MM.1S (cell line): Measurements from ENCODE around the gene DNAJC17.

Experiments used
- DNase-seq: peaks from one replicate; pipeline ENCODE4 v3.0.0-alpha.2; 2015
- H2AFZ ChIP-seq: fragments of 300-600 bp; sonication (generic); 2 replicates; pipeline ENCODE4 v1.6.0; 2016; ENCODE audit warnings: antibody characterized with exemption, low read length
- H3F3A ChIP-seq: fragments of 300-600 bp; sonication (generic); 2 replicates; pipeline ENCODE4 v1.6.1; 2016; ENCODE audit warnings: mild to moderate bottlenecking, antibody characterized with exemption, low read length, moderate library complexity, mixed read lengths; ENCODE audit not compliant: insufficient read depth
- H3K27ac ChIP-seq: fragments of 300-600 bp; sonication (generic); 2 replicates; pipeline ENCODE4 v1.5.1; 2016; ENCODE audit warnings: mild to moderate bottlenecking, low read length
- H3K27me3 ChIP-seq: fragments of 300-600 bp; sonication (generic); replicated peaks from 2 replicates; pipeline ENCODE4 v1.6.0; 2016; ENCODE audit warnings: low read length; ENCODE audit not compliant: insufficient read depth
- H3K36me3 ChIP-seq: fragments of 300-600 bp; sonication (generic); replicated peaks from 2 replicates; pipeline ENCODE4 v1.6.1; 2016; ENCODE audit warnings: mild to moderate bottlenecking, low read length, mixed read lengths; ENCODE audit not compliant: insufficient read depth
- H3K4me1 ChIP-seq: fragments of 300-600 bp; sonication (generic); 2 replicates; pipeline ENCODE4 v1.6.1; 2016; ENCODE audit warnings: low read length, mixed read lengths
- H3K4me2 ChIP-seq: fragments of 300-600 bp; sonication (generic); 2 replicates; pipeline ENCODE4 v1.6.0; 2016; ENCODE audit warnings: low read depth, low read length
- H3K4me3 ChIP-seq: fragments of 300-600 bp; sonication (generic); 2 replicates; pipeline ENCODE4 v1.5.1; 2016; ENCODE audit warnings: low read length, mixed read lengths
- H3K79me2 ChIP-seq: fragments of 300-600 bp; sonication (generic); 2 replicates; pipeline ENCODE4 v1.6.1; 2016; ENCODE audit warnings: mixed run types, low read length, mixed read lengths
- H3K9ac ChIP-seq: fragments of 300-600 bp; sonication (generic); 2 replicates; pipeline ENCODE4 v1.6.1; 2016; ENCODE audit warnings: low read length, mixed read lengths
- H3K9me2 ChIP-seq: fragments of 300-600 bp; sonication (generic); replicated peaks from 2 replicates; pipeline ENCODE4 v1.6.1; 2016; ENCODE audit warnings: mild to moderate bottlenecking, low read length, mixed read lengths; ENCODE audit not compliant: insufficient read depth
- H3K9me3 ChIP-seq: fragments of 300-600 bp; sonication (generic); replicated peaks from 2 replicates; pipeline ENCODE4 v1.6.1; 2016; ENCODE audit warnings: mild to moderate bottlenecking, low read length, mixed read lengths; ENCODE audit not compliant: insufficient read depth
- H4K20me1 ChIP-seq: fragments of 300-600 bp; sonication (generic); 2 replicates; pipeline ENCODE4 v1.6.1; 2016; ENCODE audit warnings: mild to moderate bottlenecking, low read length, moderate library complexity, mixed read lengths; ENCODE audit not compliant: insufficient read depth
- CTCF ChIP-seq: fragments of 300-600 bp; sonication (generic); IDR thresholded peaks from 2 replicates; pipeline ENCODE4 v1.5.1; 2016; ENCODE audit warnings: antibody characterized with exemption, low read length, mixed read lengths
- EZH2 ChIP-seq: fragments of 300-600 bp; sonication (generic); optimal IDR thresholded peaks from 2 replicates; pipeline ENCODE3; 2017; ENCODE audit warnings: low read depth, mild to moderate bottlenecking, antibody characterized with exemption, low read length, mixed read lengths
- EZH2phosphoT487 ChIP-seq: fragments of 300-600 bp; sonication (generic); IDR thresholded peaks from 2 replicates; pipeline ENCODE4 v1.6.1; 2018; ENCODE audit warnings: antibody characterized with exemption, low read length

Gene DNAJC17

GRCh38 chr15:40847223-40847961 lies 40.1 kb upstream of the DNAJC17 start:
- H3K9ac ChIP-seq, result no peak overlapping the region
- peak; percentile 70 for DNase-seq

GRCh38 chr15:40846841-40847222 lies 39.6 kb upstream of the DNAJC17 start:
- Histone ChIP-seq H2AFZ (peak overlapping the region; percentile 7), H3K4me1 (peaks cover 25% of the 10 kb centered on the region), H3K9ac (no peak overlapping the region), H3K27me3 (no peaks in the 10 kb centered on the region), H4K20me1 (no peaks in the 10 kb centered on the region), H3K79me2 (peaks cover 57% of the 10 kb centered on the region), H3F3A (peaks cover 6% of the 10 kb centered on the region; the same call in 1 of the 2 replicates), H3K27ac (peak overlapping the region; percentile 46; the same call in 1 of the 2 replicates), H3K9me2 (no peaks in the 10 kb centered on the region), H3K4me3 (peak overlapping the region; percentile 28; the same call in 1 of the 2 replicates), H3K4me2 (peak overlapping the region; percentile 63), H3K9me3 (no peaks in the 10 kb centered on the region), H3K36me3 (no peaks in the 10 kb centered on the region)
- no peak for DNase-seq
- TF ChIP-seq EZH2phosphoT487 (no peak), CTCF (no peak), EZH2 (no peak)

More at GRCh38 chr15:40847223-40847961, 40.1 kb upstream of the DNAJC17 start:
- no peaks in the 10 kb centered on the region for H3K36me3 ChIP-seq
- no peak for TF ChIP-seq EZH2phosphoT487
- no peak for TF ChIP-seq CTCF
- no peak for TF ChIP-seq EZH2
- H3K4me1 ChIP-seq, result peaks cover 25% of the 10 kb centered on the region
- no peaks in the 10 kb centered on the region for H3K9me2 ChIP-seq
- H4K20me1 ChIP-seq, result no peaks in the 10 kb centered on the region
- peaks cover 61% of the 10 kb centered on the region for H3K79me2 ChIP-seq
- H3K4me2 ChIP-seq, result peak overlapping the region; percentile 63
- peak overlapping the region; percentile 28; the same call in 1 of the 2 replicates for H3K4me3 ChIP-seq
- no peaks in the 10 kb centered on the region for H3K9me3 ChIP-seq
- no peaks in the 10 kb centered on the region for H3K27me3 ChIP-seq
- H3K27ac ChIP-seq, result peak overlapping the region; percentile 46; the same call in 1 of the 2 replicates
- H3F3A ChIP-seq, result peaks cover 6% of the 10 kb centered on the region; the same call in 1 of the 2 replicates
- H2AFZ ChIP-seq, result peak overlapping the region; percentile 7

- Histone ChIP-seq H3K4me2 (peak overlapping the region; percentile 63), H3K27ac (peak overlapping the region; percentile 46; the same call in 1 of the 2 replicates), H3K36me3 (no peaks in the 10 kb centered on the region), H2AFZ (no peak overlapping the region), H3K79me2 (peaks cover 54% of the 10 kb centered on the region), H3K9ac (no peak overlapping the region), H3K4me3 (no peak overlapping the region; the same call in 1 of the 2 replicates), H3K27me3 (no peaks in the 10 kb centered on the region), H3K4me1 (peaks cover 25% of the 10 kb centered on the region), H3F3A (peaks cover 6% of the 10 kb centered on the region; the same call in 1 of the 2 replicates), H3K9me2 (no peaks in the 10 kb centered on the region), H4K20me1 (no peaks in the 10 kb centered on the region), H3K9me3 (no peaks in the 10 kb centered on the region)
- DNase-seq, result peak; percentile 31
- no peak for TF ChIP-seq CTCF
- TF ChIP-seq EZH2phosphoT487, result no peak
- no peak for TF ChIP-seq EZH2
Observed at GRCh38 chr15:40845511-40846284, 38.4 kb upstream of the DNAJC17 start.
